Chondrocyte (in vitro differentiated cells): ENCODE data around the gene MACROD2. TPM values are rescaled to one million over a fixed set of nuclear protein-coding genes. Genes with fewer than 3 reads are reported as not detected.

Source experiments
- DNase-seq: peaks from one replicate; pipeline ENCODE4 v3.0.0; 2021; ENCODE audit warnings: mixed read lengths, low spot score
- H3K27ac Mint-ChIP-seq: one replicate; pipeline ENCODE4 v1.8.0; 2021; ENCODE audit warnings: mild to moderate bottlenecking, moderate library complexity, mixed read lengths; ENCODE audit not compliant: unreplicated experiment
- H3K27me3 Mint-ChIP-seq: 2 replicates; pipeline ENCODE4 v1.8.0; 2021; ENCODE audit warnings: low read depth, mixed read lengths
- H3K36me3 Mint-ChIP-seq: 2 replicates; pipeline ENCODE4 v1.8.0; 2021; ENCODE audit warnings: low read depth, mixed read lengths
- H3K4me1 Mint-ChIP-seq: 2 replicates; pipeline ENCODE4 v1.8.0; 2021; ENCODE audit warnings: low read depth, mild to moderate bottlenecking, mixed read lengths
- H3K4me3 Mint-ChIP-seq: one replicate; pipeline ENCODE4 v1.8.0; 2021; ENCODE audit warnings: mild to moderate bottlenecking, moderate library complexity, mixed read lengths; ENCODE audit not compliant: unreplicated experiment
- H3K9me3 Mint-ChIP-seq: 2 replicates; pipeline ENCODE4 v1.8.0; 2021; ENCODE audit warnings: low read depth, mixed read lengths
- CTCF ChIP-seq: fragments of 200-600 bp; sonication (generic); IDR thresholded peaks from 2 replicates; pipeline ENCODE4 v1.5.0; 2021; ENCODE audit warnings: antibody characterized with exemption, mild to moderate bottlenecking, moderate library complexity
- total RNA-seq: library from RNA; stranded (reverse); gene quantifications from 3 replicates; pipeline ENCODE4 v1.2.1, GENCODE V29; 2021

MACROD2 gene
- total RNA-seq, 1 donor from 2014 or later: 3.2 TPM

- H3K27me3 Mint-ChIP-seq: no peaks in the 10 kb centered on the region
- peaks cover 7% of the 10 kb centered on the region for H3K4me1 Mint-ChIP-seq
- DNase-seq: no peak
- no peaks in the 10 kb centered on the region for H3K9me3 Mint-ChIP-seq
- TF ChIP-seq CTCF: no peak
- no peak overlapping the region for H3K4me3 Mint-ChIP-seq
- H3K36me3 Mint-ChIP-seq: no peaks in the 10 kb centered on the region
- no peak overlapping the region for H3K27ac Mint-ChIP-seq
Measured at GRCh38 chr20:14707865-14708596, 712.7 kb downstream of the MACROD2 start.

GRCh38 chr20:14709439-14709838 lies 714.1 kb downstream of the MACROD2 start:
- Mint-ChIP-seq H3K36me3 (no peaks in the 10 kb centered on the region), H3K27me3 (no peaks in the 10 kb centered on the region), H3K4me3 (no peak overlapping the region), H3K9me3 (no peaks in the 10 kb centered on the region), H3K4me1 (peaks cover 7% of the 10 kb centered on the region), H3K27ac (no peak overlapping the region)
- no peak for TF ChIP-seq CTCF
- DNase-seq: no peak

- no peak for TF ChIP-seq CTCF
- Mint-ChIP-seq H3K36me3 (no peaks in the 10 kb centered on the region), H3K27ac (no peak overlapping the region), H3K4me1 (peaks cover 7% of the 10 kb centered on the region), H3K27me3 (no peaks in the 10 kb centered on the region), H3K9me3 (no peaks in the 10 kb centered on the region), H3K4me3 (no peak overlapping the region)
- no peak for DNase-seq
Measured at GRCh38 chr20:14710951-14711350, 715.6 kb downstream of the MACROD2 start.

GRCh38 chr20:14711652-14712051 lies 716.3 kb downstream of the MACROD2 start:
- Mint-ChIP-seq H3K9me3 (no peaks in the 10 kb centered on the region), H3K4me1 (peaks cover 7% of the 10 kb centered on the region), H3K36me3 (no peaks in the 10 kb centered on the region), H3K27ac (no peak overlapping the region), H3K27me3 (no peaks in the 10 kb centered on the region), H3K4me3 (no peak overlapping the region)
- no peak for TF ChIP-seq CTCF
- no peak for DNase-seq

GRCh38 chr20:14712302-14712739 lies 717.0 kb downstream of the MACROD2 start:
- no peak for DNase-seq
- peaks cover 7% of the 10 kb centered on the region for H3K4me1 Mint-ChIP-seq
- no peak overlapping the region for H3K27ac Mint-ChIP-seq
- no peaks in the 10 kb centered on the region for H3K27me3 Mint-ChIP-seq
- no peaks in the 10 kb centered on the region for H3K36me3 Mint-ChIP-seq
- H3K9me3 Mint-ChIP-seq: no peaks in the 10 kb centered on the region
- H3K4me3 Mint-ChIP-seq: no peak overlapping the region
- TF ChIP-seq CTCF: no peak
